COLO668 (cell line): ENCODE data around the gene SRGAP1.
"Not testable (repeated sequence)": the region's sequence is repeated elsewhere in the genome, so short reads cannot be mapped to it uniquely, and the experiment has no call there.

Experiments used
- DNase-seq: peaks from one replicate; lab custom pipeline; 2025; ENCODE audit not compliant: unreplicated experiment; lab: John Stamatoyannopoulos, UW

The SRGAP1 gene

GRCh38 chr12:63836936-63837335 is 7.6 kb upstream of the SRGAP1 start:
- no peak for DNase-seq

GRCh38 chr12:63838411-63838810 is 6.1 kb upstream of the SRGAP1 start:
- DNase-seq, result no peak

GRCh38 chr12:63841011-63841410 is 3.5 kb upstream of the SRGAP1 start:
- DNase-seq, result no peak

- DNase-seq, result no peak
Measured at GRCh38 chr12:63841571-63841970, 2.9 kb upstream of the SRGAP1 start.

- DNase-seq, result not testable (repeated sequence)
Measured at GRCh38 chr12:63842750-63843149, 1.8 kb upstream of the SRGAP1 start.

GRCh38 chr12:63843254-63843720 is 1.2 kb upstream of the SRGAP1 start:
- DNase-seq, result no peak

GRCh38 chr12:63843721-63844390 is 644 bp upstream of the SRGAP1 start:
- peak; percentile 99 for DNase-seq

- no peak for DNase-seq
Measured at GRCh38 chr12:63845726-63846125, 1.2 kb downstream of the SRGAP1 start.

- no peak for DNase-seq
Measured at GRCh38 chr12:63846238-63846967, 1.9 kb downstream of the SRGAP1 start.

GRCh38 chr12:63848450-63848849 is 4.0 kb downstream of the SRGAP1 start:
- no peak for DNase-seq

- DNase-seq, result no peak
Measured at GRCh38 chr12:63849106-63849620, 4.7 kb downstream of the SRGAP1 start.

- DNase-seq, result no peak
Measured at GRCh38 chr12:63849641-63850040, 5.1 kb downstream of the SRGAP1 start.

- DNase-seq, result no peak
Measured at GRCh38 chr12:63853978-63854377, 9.5 kb downstream of the SRGAP1 start.

GRCh38 chr12:63855299-63855698 is 10.8 kb downstream of the SRGAP1 start:
- DNase-seq, result no peak

- no peak for DNase-seq
Measured at GRCh38 chr12:63857771-63858670, 13.5 kb downstream of the SRGAP1 start.

GRCh38 chr12:63859880-63860279 is 15.4 kb downstream of the SRGAP1 start:
- DNase-seq, result not testable (repeated sequence)

- no peak for DNase-seq
Measured at GRCh38 chr12:63862187-63862968, 17.9 kb downstream of the SRGAP1 start.

GRCh38 chr12:63862969-63863230 is 18.4 kb downstream of the SRGAP1 start:
- no peak for DNase-seq

- DNase-seq, result no peak
Measured at GRCh38 chr12:63863658-63864453, 19.4 kb downstream of the SRGAP1 start.

GRCh38 chr12:63864454-63864706 is 19.9 kb downstream of the SRGAP1 start:
- no peak for DNase-seq
